Upper lobe of left lung (tissue), 6 donors: ENCODE data around the gene MLC1. TPM values are rescaled to one million over a fixed set of nuclear protein-coding genes. Genes with fewer than 3 reads are reported as not detected.

Experiments used
- ATAC-seq, 2 donors: fragments of 200-7000 bp; cut with Tn5 transposase; one replicate each; pipeline ENCODE4 v1.9.1; 2022; ENCODE audit warnings: mild to moderate bottlenecking in 2 of 2, moderate library complexity in 2 of 2; ENCODE audit not compliant: low FRiP score in 2 of 2
- DNase-seq, 2 donors: peaks; one replicate each; pipeline ENCODE4 v3.0.0-alpha.2; 2019 to 2020
- H3K27ac ChIP-seq, 4 donors: fragments of 200-600 bp; sonication (generic); one replicate each; pipeline ENCODE4 v1.5.1; 2016 to 2019
- H3K27me3 ChIP-seq, 4 donors: fragments of 200-600 bp; sonication (generic); one replicate each; pipeline ENCODE4 v1.5.1; 2017 to 2019
- H3K36me3 ChIP-seq, 4 donors: fragments of 200-600 bp; sonication (generic); one replicate each; pipeline ENCODE4 v1.5.1; 2016 to 2019
- H3K4me1 ChIP-seq, 4 donors: fragments of 200-600 bp; sonication (generic); one replicate each; pipeline ENCODE4 v1.5.1; 2018 to 2019
- H3K4me3 ChIP-seq, 4 donors: fragments of 200-600 bp; sonication (generic); one replicate each; pipeline ENCODE4 v1.5.1; 2017 to 2019; ENCODE audit warnings: mild to moderate bottlenecking in 2 of 4, moderate library complexity in 1 of 4
- H3K9me3 ChIP-seq, 4 donors: fragments of 200-600 bp; sonication (generic); one replicate each; pipeline ENCODE4 v1.5.1; 2018 to 2019
- CTCF ChIP-seq, 6 experiments: fragments of 450-650 bp in 4 of 6; fragments of 200-600 bp in 2 of 6; sonication (generic) in 2 of 6; IDR thresholded peaks; one replicate each; pipeline ENCODE4 v1.5.1; 2016 to 2019; ENCODE audit warnings: antibody characterized with exemption in 6 of 6
- EP300 ChIP-seq, 4 donors: sonication (generic); formaldehyde crosslinking; IDR thresholded peaks; one replicate each; pipeline ENCODE4 v1.5.1; 2017; ENCODE audit warnings: antibody characterized with exemption in 4 of 4, control low read depth in 2 of 4
- POLR2A ChIP-seq, 4 donors: fragments of 450-650 bp; IDR thresholded peaks; one replicate each; pipeline ENCODE4 v1.5.1; 2016 to 2017; ENCODE audit warnings: antibody characterized with exemption in 4 of 4, mild to moderate bottlenecking in 2 of 4
- POLR2AphosphoS5 ChIP-seq, 2 donors: sonication (generic); formaldehyde crosslinking; IDR thresholded peaks; one replicate each; pipeline ENCODE4 v1.5.1; 2017; ENCODE audit warnings: antibody characterized with exemption in 2 of 2
- WGBS, 2 donors: methylation state at CpG; one replicate each; pipeline ENCODE4 v1.1.5; 2017 to 2018; 5-methylcytosine and 5-hydroxymethylcytosine counted together
- total RNA-seq, 6 donors: library from RNA; depleted of rRNA in 4 of 6; stranded (reverse); fragments of >200 nt in 4 of 6; gene quantifications; one replicate each; pipeline versions ENCODE4 v1.1.0 to v1.2.1, GENCODE V29; 2016 to 2021
- donor health status: DM: no; HTN: no; CAD: no; lungs with moderate emphysema.
- donor health status: DM: no; HTN: yes; CAD: no; lungs with severe emphysema.

The MLC1 gene
- total RNA-seq, 6 donors from 2014 or later, result 0.78 to 3.1 (median 1.2) TPM

- Histone ChIP-seq H3K4me3 (no peak overlapping the region), H3K9me3 (peaks cover 0 to 14% (median 7%) of the 10 kb centered on the region in 4 donors), H3K4me1 (no peaks in the 10 kb centered on the region), H3K27me3 (no peaks in the 10 kb centered on the region), H3K36me3 (no peaks in the 10 kb centered on the region), H3K27ac (no peak overlapping the region)
- 90 to 91% methylated on average over 8 to 9 of the region's 9 CpGs for WGBS, 2 donors
- ATAC-seq, result no peak
- TF ChIP-seq EP300 (IDR thresholded peaks at IDR 0.05) (no peak), CTCF (IDR thresholded peaks at IDR 0.05) (no peak), POLR2AphosphoS5 (IDR thresholded peaks at IDR 0.05) (no peak)
- DNase-seq, result no peak
Observed at GRCh38 chr22:50125029-50125428, 39.8 kb upstream of the MLC1 start.

- TF ChIP-seq POLR2AphosphoS5 (IDR thresholded peaks at IDR 0.05), result no peak
- no peak for TF ChIP-seq EP300 (IDR thresholded peaks at IDR 0.05)
- no peak for TF ChIP-seq POLR2A (IDR thresholded peaks at IDR 0.05)
- TF ChIP-seq CTCF (IDR thresholded peaks at IDR 0.05), result no peak
- H3K27me3 ChIP-seq, result no peaks in the 10 kb centered on the region
- DNase-seq (no peak), ATAC-seq (no peak)
- H3K9me3 ChIP-seq, result peaks cover 0 to 14% (median 7%) of the 10 kb centered on the region in 4 donors
- peaks cover 0 to 6% (median 0%) of the 10 kb centered on the region in 4 donors for H3K4me1 ChIP-seq
- no peaks in the 10 kb centered on the region for H3K36me3 ChIP-seq
- 91 to 92% methylated on average over 4 of the region's 4 CpGs for WGBS, 2 donors
- H3K27ac ChIP-seq, result no peak overlapping the region
- no peak overlapping the region for H3K4me3 ChIP-seq
Observed at GRCh38 chr22:50123119-50123518, 37.9 kb upstream of the MLC1 start.

- no peak for ATAC-seq
- no peaks in the 10 kb centered on the region for H3K27me3 ChIP-seq
- TF ChIP-seq EP300 (IDR thresholded peaks at IDR 0.05) (no peak), POLR2AphosphoS5 (IDR thresholded peaks at IDR 0.05) (no peak), POLR2A (IDR thresholded peaks at IDR 0.05) (no peak)
- peaks cover 0 to 6% (median 0%) of the 10 kb centered on the region in 4 donors for H3K4me1 ChIP-seq
- DNase-seq, result no peak
- no peaks in the 10 kb centered on the region for H3K36me3 ChIP-seq
- H3K27ac ChIP-seq, result no peak overlapping the region
- H3K9me3 ChIP-seq, result peaks cover 0 to 14% (median 7%) of the 10 kb centered on the region in 4 donors
- H3K4me3 ChIP-seq, result no peak overlapping the region
- 86 to 95% methylated on average over 9 to 11 of the region's 11 CpGs for WGBS, 2 donors
Observed at GRCh38 chr22:50121202-50121740, 36.0 kb upstream of the MLC1 start.

GRCh38 chr22:50119768-50120251 lies 34.6 kb upstream of the MLC1 start:
- no peak overlapping the region for H3K4me3 ChIP-seq
- peaks cover 0 to 10% (median 6%) of the 10 kb centered on the region in 4 donors for H3K4me1 ChIP-seq
- WGBS, 2 donors, result 53 to 77% methylated on average over 6 of the region's 6 CpGs
- no peak for DNase-seq
- peak overlapping the region in 3 of 4 donors; percentile 6 to 25 (median 14) for H3K27ac ChIP-seq
- H3K27me3 ChIP-seq, result no peaks in the 10 kb centered on the region
- ATAC-seq, result no peak
- TF ChIP-seq POLR2AphosphoS5 (IDR thresholded peaks at IDR 0.05) (no peak), POLR2A (IDR thresholded peaks at IDR 0.05) (no peak), EP300 (IDR thresholded peaks at IDR 0.05) (no peak), CTCF (IDR thresholded peaks at IDR 0.05) (no peak)
- H3K36me3 ChIP-seq, result no peaks in the 10 kb centered on the region
- H3K9me3 ChIP-seq, result peaks cover 0 to 14% (median 7%) of the 10 kb centered on the region in 4 donors

- H3K36me3 ChIP-seq, result no peaks in the 10 kb centered on the region
- no peaks in the 10 kb centered on the region for H3K27me3 ChIP-seq
- TF ChIP-seq POLR2AphosphoS5 (IDR thresholded peaks at IDR 0.05), result no peak
- TF ChIP-seq POLR2A (IDR thresholded peaks at IDR 0.05), result no peak
- no peak for TF ChIP-seq CTCF (IDR thresholded peaks at IDR 0.05)
- no peak for TF ChIP-seq EP300 (IDR thresholded peaks at IDR 0.05)
- DNase-seq, result no peak
- 85 to 88% methylated on average over 7 to 14 of the region's 14 CpGs for WGBS, 2 donors
- peaks cover 0 to 15% (median 8%) of the 10 kb centered on the region in 4 donors for H3K4me1 ChIP-seq
- no peak overlapping the region for H3K4me3 ChIP-seq
- peaks cover 0 to 14% (median 7%) of the 10 kb centered on the region in 4 donors for H3K9me3 ChIP-seq
- H3K27ac ChIP-seq, result peak overlapping the region in 2 of 4 donors; percentile 6 to 25
- no peak for ATAC-seq
Observed at GRCh38 chr22:50119169-50119767, 34.0 kb upstream of the MLC1 start.
